CD4-positive, alpha-beta T cell (primary cell): ENCODE results near the gene SLC38A9. TPM values are rescaled to one million over a fixed set of nuclear protein-coding genes. Genes with fewer than 3 reads are reported as not detected.

Source experiments
- ATAC-seq: fragments of 200-7000 bp; cut with Tn5 transposase; one replicate; pipeline ENCODE4 v1.10.0; 2022; ENCODE audit warnings: mild to moderate bottlenecking; ENCODE audit not compliant: poor library complexity
- CTCF ChIA-PET: fragments of 350-600 bp; sonication (Branson Sonifier 250); formaldehyde crosslinking; loops from one replicate; lab custom pipeline; 2021; ENCODE audit warnings: antibody characterized with exemption, inconsistent platforms; lab: Charles Lee
- POLR2A ChIA-PET: fragments of 350-600 bp; sonication (Branson Sonifier 250); formaldehyde crosslinking; loops from one replicate; lab custom pipeline; 2021; ENCODE audit warnings: antibody characterized with exemption, inconsistent platforms; lab: Charles Lee
- DNase-seq, 14 experiments: peaks; one replicate each; pipeline ENCODE4 v3.0.0-alpha.2; 2013 to 2020; ENCODE audit warnings: mixed read lengths in 2 of 14
- H3K27ac ChIP-seq, 2 donors: one replicate each; pipeline versions ENCODE4 v1.5.1 to v1.7.0; 2013; ENCODE audit warnings: low read length in 2 of 2, low read depth in 1 of 2, mild to moderate bottlenecking in 1 of 2
- H3K27me3 ChIP-seq, 2 experiments: 1 replicate in 1 of 2; 2 replicates in 1 of 2; pipeline versions ENCODE4 v1.6.1 to v1.7.0; 2013; ENCODE audit warnings: low read length in 2 of 2, control low read depth in 1 of 2, mild to moderate bottlenecking in 1 of 2, moderate library complexity in 1 of 2; ENCODE audit not compliant: insufficient read depth in 2 of 2, control insufficient read depth in 1 of 2
- H3K36me3 ChIP-seq: one replicate; pipeline ENCODE4 v1.6.1; 2013; ENCODE audit warnings: low read length, control low read depth; ENCODE audit not compliant: insufficient read depth
- H3K4me1 ChIP-seq: one replicate; pipeline ENCODE4 v1.6.1; 2013; ENCODE audit warnings: low read length, control low read depth; ENCODE audit not compliant: insufficient read depth
- H3K4me3 ChIP-seq: one replicate; pipeline ENCODE4 v1.5.1; 2013; ENCODE audit warnings: mild to moderate bottlenecking, low read length, moderate library complexity
- H3K9me3 ChIP-seq, 2 experiments: 1 replicate in 1 of 2; 2 replicates in 1 of 2; pipeline versions ENCODE4 v1.6.1 to v1.7.0; 2013; ENCODE audit warnings: low read length in 2 of 2, mild to moderate bottlenecking in 2 of 2, control low read depth in 1 of 2, moderate library complexity in 1 of 2; ENCODE audit not compliant: control insufficient read depth in 1 of 2, insufficient read depth in 1 of 2
- H3K27ac Mint-ChIP-seq: one replicate; pipeline ENCODE4 v1.8.0; 2020; ENCODE audit warnings: mixed read lengths
- H3K27me3 Mint-ChIP-seq: one replicate; pipeline ENCODE4 v1.8.0; 2021; ENCODE audit warnings: mixed read lengths
- H3K36me3 Mint-ChIP-seq: one replicate; pipeline ENCODE4 v1.8.0; 2021; ENCODE audit warnings: low read depth, mixed read lengths
- H3K4me1 Mint-ChIP-seq: one replicate; pipeline ENCODE4 v1.8.0; 2021; ENCODE audit warnings: low read depth, mixed read lengths
- H3K4me3 Mint-ChIP-seq: one replicate; pipeline ENCODE4 v1.8.0; 2020; ENCODE audit warnings: mild to moderate bottlenecking, mixed read lengths
- H3K9me3 Mint-ChIP-seq: one replicate; pipeline ENCODE4 v1.8.0; 2020; ENCODE audit warnings: mixed read lengths
- intact Hi-C, 2 experiments: fragments of 100-400 bp; cut with DNase I in 1 of 2; cut with micrococcal nuclease in 1 of 2; formaldehyde crosslinking; loops; one replicate each; pipeline versions ENCODE4 v1.15.1 to v1.9.0; 2023 to 2025; cut with DNase I, micrococcal nuclease
- total RNA-seq, 174 experiments: library from RNA in 2 of 174; stranded (reverse) in 2 of 174; gene quantifications; one replicate each; pipeline ENCODE4 v1.2.3 and lab custom pipeline; 2021 to 2026
- TF ChIP-seq, protein P1 (sequence below): fragments of 200-600 bp; IDR thresholded peaks from one replicate; pipeline ENCODE4 v1.8.0; 2022; ENCODE audit warnings: antibody characterized with exemption, mild to moderate bottlenecking

Gene SLC38A9
- total RNA-seq, 2 experiments from 2014 or later = 10.0 to 10.3 TPM

- H3K27me3 Mint-ChIP-seq = no peaks in the 10 kb centered on the region
- no peaks in the 10 kb centered on the region for H3K4me1 ChIP-seq
- H3K4me1 Mint-ChIP-seq = peaks cover 8% of the 10 kb centered on the region
- intact Hi-C loops = no loop called here
- CTCF ChIA-PET = no interaction called here
- H3K27ac ChIP-seq = no peak overlapping the region
- no peaks in the 10 kb centered on the region for H3K27me3 ChIP-seq
- no peak overlapping the region for H3K4me3 Mint-ChIP-seq
- ATAC-seq (no peak), DNase-seq (no peak)
- H3K36me3 Mint-ChIP-seq = peaks cover 29% of the 10 kb centered on the region
- no peaks in the 10 kb centered on the region for H3K9me3 ChIP-seq
- peaks cover 5% of the 10 kb centered on the region for H3K36me3 ChIP-seq
- H3K4me3 ChIP-seq = no peak overlapping the region
- H3K9me3 Mint-ChIP-seq = no peaks in the 10 kb centered on the region
- no peak overlapping the region for H3K27ac Mint-ChIP-seq
- TF ChIP-seq, protein P1, sequence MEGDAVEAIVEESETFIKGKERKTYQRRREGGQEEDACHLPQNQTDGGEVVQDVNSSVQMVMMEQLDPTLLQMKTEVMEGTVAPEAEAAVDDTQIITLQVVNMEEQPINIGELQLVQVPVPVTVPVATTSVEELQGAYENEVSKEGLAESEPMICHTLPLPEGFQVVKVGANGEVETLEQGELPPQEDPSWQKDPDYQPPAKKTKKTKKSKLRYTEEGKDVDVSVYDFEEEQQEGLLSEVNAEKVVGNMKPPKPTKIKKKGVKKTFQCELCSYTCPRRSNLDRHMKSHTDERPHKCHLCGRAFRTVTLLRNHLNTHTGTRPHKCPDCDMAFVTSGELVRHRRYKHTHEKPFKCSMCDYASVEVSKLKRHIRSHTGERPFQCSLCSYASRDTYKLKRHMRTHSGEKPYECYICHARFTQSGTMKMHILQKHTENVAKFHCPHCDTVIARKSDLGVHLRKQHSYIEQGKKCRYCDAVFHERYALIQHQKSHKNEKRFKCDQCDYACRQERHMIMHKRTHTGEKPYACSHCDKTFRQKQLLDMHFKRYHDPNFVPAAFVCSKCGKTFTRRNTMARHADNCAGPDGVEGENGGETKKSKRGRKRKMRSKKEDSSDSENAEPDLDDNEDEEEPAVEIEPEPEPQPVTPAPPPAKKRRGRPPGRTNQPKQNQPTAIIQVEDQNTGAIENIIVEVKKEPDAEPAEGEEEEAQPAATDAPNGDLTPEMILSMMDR = no peak
- POLR2A ChIA-PET = no interaction called here
Measured at GRCh38 chr5:55636683-55637082, 75.4 kb downstream of the SLC38A9 start.

- Histone ChIP-seq H3K9me3 (no peaks in the 10 kb centered on the region), H3K36me3 (peaks cover 5% of the 10 kb centered on the region), H3K27ac (no peak overlapping the region), H3K27me3 (no peaks in the 10 kb centered on the region), H3K4me1 (no peaks in the 10 kb centered on the region), H3K4me3 (no peak overlapping the region)
- DNase-seq (no peak), ATAC-seq (no peak)
- CTCF ChIA-PET = no interaction called here
- Mint-ChIP-seq H3K4me3 (no peak overlapping the region), H3K27me3 (no peaks in the 10 kb centered on the region), H3K4me1 (peaks cover 8% of the 10 kb centered on the region), H3K27ac (no peak overlapping the region), H3K36me3 (peaks cover 24% of the 10 kb centered on the region), H3K9me3 (no peaks in the 10 kb centered on the region)
- TF ChIP-seq, protein P1 = no peak
- intact Hi-C loops = no loop called here
- POLR2A ChIA-PET = no interaction called here
Measured at GRCh38 chr5:55636177-55636576, 75.9 kb downstream of the SLC38A9 start.

DNA sequence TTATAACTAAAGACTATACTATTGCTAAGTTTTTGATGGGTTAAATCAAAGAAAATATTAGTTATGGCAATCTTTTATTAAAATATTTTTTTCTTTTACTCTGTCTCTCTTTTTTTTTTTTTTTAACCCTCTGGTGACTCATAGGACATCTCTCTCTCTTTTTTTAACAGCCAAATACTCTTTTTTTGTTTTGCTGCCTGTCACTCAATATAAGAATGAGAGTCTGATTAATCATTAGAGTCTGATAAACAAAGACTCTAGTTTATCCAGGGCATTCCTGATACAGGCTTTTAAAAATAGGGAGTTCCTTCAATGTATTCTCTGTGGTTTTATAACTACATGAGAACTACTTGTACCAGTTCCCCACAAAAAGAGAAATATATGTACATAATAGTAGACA, 77.3 kb downstream of the SLC38A9 start:
- Histone ChIP-seq H3K27ac (no peak overlapping the region), H3K4me3 (no peak overlapping the region), H3K4me1 (no peaks in the 10 kb centered on the region), H3K27me3 (no peaks in the 10 kb centered on the region), H3K9me3 (no peaks in the 10 kb centered on the region), H3K36me3 (peaks cover 5% of the 10 kb centered on the region)
- TF ChIP-seq, protein P1 = no peak
- Mint-ChIP-seq H3K4me3 (no peak overlapping the region), H3K36me3 (peaks cover 22% of the 10 kb centered on the region), H3K27me3 (no peaks in the 10 kb centered on the region), H3K4me1 (peaks cover 8% of the 10 kb centered on the region), H3K9me3 (no peaks in the 10 kb centered on the region), H3K27ac (no peak overlapping the region)
- intact Hi-C loops = no loop called here
- ATAC-seq (no peak), DNase-seq (no peak)
- CTCF ChIA-PET = no interaction called here
- POLR2A ChIA-PET = no interaction called here
